SK-N-SH treated with all-trans-retinoic acid at 6 μM for 48 hours (cell line): ENCODE measurements around the gene GRB7.

Experiments used
- ATAC-seq: fragments of 200-7000 bp; cut with Tn5 transposase; 3 replicates; pipeline ENCODE4 v1.9.1; 2020; ENCODE audit warnings: mild to moderate bottlenecking, moderate library complexity
- ARNTL ChIP-seq: fragments of 450-650 bp; formaldehyde crosslinking; IDR thresholded peaks from 2 replicates; pipeline ENCODE4 v1.5.0; 2020; ENCODE audit warnings: low read depth, mild to moderate bottlenecking, moderate library complexity, borderline replicate concordance
- BACH2 ChIP-seq: fragments of 250-450 bp; sonication (Bioruptor Pico); IDR thresholded peaks from 2 replicates; pipeline ENCODE4 v1.9.0; 2021; ENCODE audit warnings: mild to moderate bottlenecking, borderline replicate concordance
- CREB5 ChIP-seq: fragments of 250-450 bp; sonication (Bioruptor Pico); IDR thresholded peaks from 2 replicates; pipeline ENCODE4 v1.5.1; 2020; ENCODE audit warnings: low read depth, mild to moderate bottlenecking, moderate library complexity
- CSDC2 ChIP-seq: fragments of 250-450 bp; sonication (Bioruptor Pico); IDR thresholded peaks from 2 replicates; pipeline ENCODE4 v1.5.0; 2020; ENCODE audit warnings: mild to moderate bottlenecking, moderate library complexity
- ESRRG ChIP-seq: fragments of 250-450 bp; sonication (Bioruptor Pico); IDR thresholded peaks from 2 replicates; pipeline ENCODE4 v1.6.1; 2021; ENCODE audit warnings: mild to moderate bottlenecking
- ISL1 ChIP-seq: fragments of 250-450 bp; sonication (Bioruptor Pico); IDR thresholded peaks from 2 replicates; pipeline ENCODE4 v2.1.2; 2022; ENCODE audit warnings: mild to moderate bottlenecking, moderate library complexity
- OSR1 ChIP-seq: fragments of 250-450 bp; sonication (Bioruptor Pico); IDR thresholded peaks from 2 replicates; pipeline ENCODE4 v1.8.0; 2022; ENCODE audit warnings: moderate library complexity, mild to moderate bottlenecking, inconsistent platforms
- PPARA ChIP-seq: fragments of 250-450 bp; sonication (Bioruptor Pico); IDR thresholded peaks from 2 replicates; pipeline ENCODE4 v1.5.0; 2020; ENCODE audit warnings: mild to moderate bottlenecking, borderline replicate concordance
- RARB ChIP-seq: fragments of 250-450 bp; sonication (Bioruptor Pico); IDR thresholded peaks from 2 replicates; pipeline ENCODE4 v1.8.0; 2021; ENCODE audit warnings: mild to moderate bottlenecking, moderate library complexity
- SNAI2 ChIP-seq: fragments of 250-450 bp; sonication (Bioruptor Pico); IDR thresholded peaks from 2 replicates; pipeline ENCODE4 v1.5.0; 2020; ENCODE audit warnings: mild to moderate bottlenecking, moderate library complexity
- TCF4 ChIP-seq: fragments of 250-450 bp; sonication (Bioruptor Pico); IDR thresholded peaks from 2 replicates; pipeline ENCODE4 v1.8.0; 2021; ENCODE audit warnings: mild to moderate bottlenecking, moderate library complexity, borderline replicate concordance
- TOX ChIP-seq: fragments of 250-450 bp; sonication (Bioruptor Pico); IDR thresholded peaks from 2 replicates; pipeline ENCODE4 v1.8.0; 2021; ENCODE audit warnings: mild to moderate bottlenecking, moderate library complexity, borderline replicate concordance
- TSHZ2 ChIP-seq: fragments of 250-450 bp; sonication (Bioruptor Pico); IDR thresholded peaks from 2 replicates; pipeline ENCODE4 v1.5.0; 2020; ENCODE audit warnings: mild to moderate bottlenecking, moderate library complexity
- ZC3H10 ChIP-seq: fragments of 250-450 bp; sonication (Bioruptor Pico); IDR thresholded peaks from 2 replicates; pipeline ENCODE4 v1.5.1; 2021; ENCODE audit warnings: mild to moderate bottlenecking, moderate library complexity
- ZFP3 ChIP-seq: fragments of 250-450 bp; sonication (Bioruptor Pico); IDR thresholded peaks from 2 replicates; pipeline ENCODE4 v1.5.0; 2020; ENCODE audit warnings: mild to moderate bottlenecking, moderate library complexity
- ZFP30 ChIP-seq: fragments of 450-650 bp; formaldehyde crosslinking; IDR thresholded peaks from 2 replicates; pipeline ENCODE4 v1.5.0; 2022; ENCODE audit warnings: mild to moderate bottlenecking, moderate library complexity
- ZNF565 ChIP-seq: fragments of 450-650 bp; formaldehyde crosslinking; conservative IDR thresholded peaks from 2 replicates; pipeline ENCODE4 v1.5.0; 2020; ENCODE audit warnings: low read depth, mild to moderate bottlenecking, moderate library complexity
- ZNF70 ChIP-seq: fragments of 450-650 bp; formaldehyde crosslinking; IDR thresholded peaks from 2 replicates; pipeline ENCODE4 v1.5.0; 2020; ENCODE audit warnings: mild to moderate bottlenecking, moderate library complexity
- ZNF8 ChIP-seq: fragments of 450-650 bp; formaldehyde crosslinking; IDR thresholded peaks from 2 replicates; pipeline ENCODE4 v1.5.0; 2020; ENCODE audit warnings: mild to moderate bottlenecking, moderate library complexity
- TF ChIP-seq, protein P1 (sequence below): fragments of 250-450 bp; sonication (Bioruptor Pico); IDR thresholded peaks from 2 replicates; pipeline ENCODE4 v1.5.1; 2021; ENCODE audit warnings: mild to moderate bottlenecking, moderate library complexity
- TF ChIP-seq, protein P2 (sequence below): fragments of 250-450 bp; sonication (Bioruptor Pico); IDR thresholded peaks from 2 replicates; pipeline ENCODE4 v1.8.0; 2021; ENCODE audit warnings: low read depth, mild to moderate bottlenecking, moderate library complexity, borderline replicate concordance
- TF ChIP-seq, protein P3 (sequence below): fragments of 250-450 bp; sonication (Bioruptor Pico); IDR thresholded peaks from 2 replicates; pipeline ENCODE4 v1.8.0; 2020; ENCODE audit warnings: mild to moderate bottlenecking, moderate library complexity, borderline replicate concordance

The GRB7 gene

GRCh38 chr17:39765175-39765574, 27.4 kb downstream of the GRB7 start (continued):
- TF ChIP-seq, protein P1, sequence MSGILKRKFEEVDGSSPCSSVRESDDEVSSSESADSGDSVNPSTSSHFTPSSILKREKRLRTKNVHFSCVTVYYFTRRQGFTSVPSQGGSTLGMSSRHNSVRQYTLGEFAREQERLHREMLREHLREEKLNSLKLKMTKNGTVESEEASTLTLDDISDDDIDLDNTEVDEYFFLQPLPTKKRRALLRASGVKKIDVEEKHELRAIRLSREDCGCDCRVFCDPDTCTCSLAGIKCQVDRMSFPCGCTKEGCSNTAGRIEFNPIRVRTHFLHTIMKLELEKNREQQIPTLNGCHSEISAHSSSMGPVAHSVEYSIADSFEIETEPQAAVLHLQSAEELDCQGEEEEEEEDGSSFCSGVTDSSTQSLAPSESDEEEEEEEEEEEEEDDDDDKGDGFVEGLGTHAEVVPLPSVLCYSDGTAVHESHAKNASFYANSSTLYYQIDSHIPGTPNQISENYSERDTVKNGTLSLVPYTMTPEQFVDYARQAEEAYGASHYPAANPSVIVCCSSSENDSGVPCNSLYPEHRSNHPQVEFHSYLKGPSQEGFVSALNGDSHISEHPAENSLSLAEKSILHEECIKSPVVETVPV: no peak
- TF ChIP-seq ZNF70 (CRISPR knock-in tag): no peak
- no peak for TF ChIP-seq RARB (CRISPR knock-in tag)
- TF ChIP-seq TOX (CRISPR knock-in tag): no peak
- TF ChIP-seq ESRRG (CRISPR knock-in tag): no peak
- no peak for TF ChIP-seq PPARA (CRISPR knock-in tag)

- ATAC-seq: no peak
- no peak for TF ChIP-seq ZFP30 (CRISPR knock-in tag)
- TF ChIP-seq ISL1 (CRISPR knock-in tag): no peak
- no peak for TF ChIP-seq CSDC2 (CRISPR knock-in tag)
- no peak for TF ChIP-seq ZC3H10
Measured at GRCh38 chr17:39765766-39766165, 28.0 kb downstream of the GRB7 start.

- no peak for ATAC-seq
- TF ChIP-seq ZNF70 (CRISPR knock-in tag): no peak
- TF ChIP-seq ZFP3: no peak
- no peak for TF ChIP-seq TCF4 (CRISPR knock-in tag)
- TF ChIP-seq CREB5 (CRISPR knock-in tag): no peak
- no peak for TF ChIP-seq ARNTL (CRISPR knock-in tag)
- TF ChIP-seq RARB (CRISPR knock-in tag): no peak
- no peak for TF ChIP-seq SNAI2 (CRISPR knock-in tag)
- TF ChIP-seq ZNF8 (CRISPR knock-in tag): no peak
- TF ChIP-seq, protein P2, sequence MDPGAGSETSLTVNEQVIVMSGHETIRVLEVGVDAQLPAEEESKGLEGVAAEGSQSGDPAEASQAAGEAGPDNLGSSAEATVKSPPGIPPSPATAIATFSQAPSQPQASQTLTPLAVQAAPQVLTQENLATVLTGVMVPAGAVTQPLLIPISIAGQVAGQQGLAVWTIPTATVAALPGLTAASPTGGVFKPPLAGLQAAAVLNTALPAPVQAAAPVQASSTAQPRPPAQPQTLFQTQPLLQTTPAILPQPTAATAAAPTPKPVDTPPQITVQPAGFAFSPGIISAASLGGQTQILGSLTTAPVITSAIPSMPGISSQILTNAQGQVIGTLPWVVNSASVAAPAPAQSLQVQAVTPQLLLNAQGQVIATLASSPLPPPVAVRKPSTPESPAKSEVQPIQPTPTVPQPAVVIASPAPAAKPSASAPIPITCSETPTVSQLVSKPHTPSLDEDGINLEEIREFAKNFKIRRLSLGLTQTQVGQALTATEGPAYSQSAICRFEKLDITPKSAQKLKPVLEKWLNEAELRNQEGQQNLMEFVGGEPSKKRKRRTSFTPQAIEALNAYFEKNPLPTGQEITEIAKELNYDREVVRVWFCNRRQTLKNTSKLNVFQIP (CRISPR knock-in tag): no peak
- no peak for TF ChIP-seq ZFP30 (CRISPR knock-in tag)
- no peak for TF ChIP-seq TSHZ2
- no peak for TF ChIP-seq OSR1 (CRISPR knock-in tag)
- no peak for TF ChIP-seq PPARA (CRISPR knock-in tag)
Measured at GRCh38 chr17:39767147-39767546, 29.4 kb downstream of the GRB7 start.

DNA sequence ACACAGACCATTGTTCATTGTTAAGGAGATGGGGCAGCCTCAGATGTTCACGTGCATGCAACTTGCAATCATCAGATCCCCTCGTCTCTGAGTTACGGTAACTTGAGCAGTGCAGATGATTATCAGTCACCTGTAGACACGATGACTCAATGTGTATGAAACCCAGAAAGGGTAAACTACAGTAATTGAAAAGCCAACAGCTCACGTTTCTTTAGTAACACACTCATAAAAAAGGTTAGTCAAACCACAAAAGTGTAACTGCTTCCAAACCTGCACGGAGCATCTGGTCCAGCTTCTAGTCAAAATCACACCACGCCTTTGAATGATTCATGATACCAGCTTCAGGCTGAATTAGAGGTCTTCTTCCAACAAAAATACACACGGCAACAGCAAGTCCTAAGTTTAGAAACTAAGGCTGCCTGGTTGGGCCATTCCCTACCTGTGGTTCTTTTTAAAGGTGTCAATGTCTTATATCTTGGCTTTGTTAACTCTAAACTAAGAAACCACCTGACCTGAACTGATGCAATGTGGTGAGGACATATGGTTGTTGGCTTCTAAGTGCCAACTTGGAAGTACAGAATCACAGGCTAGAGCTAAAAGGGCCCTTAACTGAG, 32.3 kb downstream of the GRB7 start:
- no peak for ATAC-seq
- TF ChIP-seq, protein P3, sequence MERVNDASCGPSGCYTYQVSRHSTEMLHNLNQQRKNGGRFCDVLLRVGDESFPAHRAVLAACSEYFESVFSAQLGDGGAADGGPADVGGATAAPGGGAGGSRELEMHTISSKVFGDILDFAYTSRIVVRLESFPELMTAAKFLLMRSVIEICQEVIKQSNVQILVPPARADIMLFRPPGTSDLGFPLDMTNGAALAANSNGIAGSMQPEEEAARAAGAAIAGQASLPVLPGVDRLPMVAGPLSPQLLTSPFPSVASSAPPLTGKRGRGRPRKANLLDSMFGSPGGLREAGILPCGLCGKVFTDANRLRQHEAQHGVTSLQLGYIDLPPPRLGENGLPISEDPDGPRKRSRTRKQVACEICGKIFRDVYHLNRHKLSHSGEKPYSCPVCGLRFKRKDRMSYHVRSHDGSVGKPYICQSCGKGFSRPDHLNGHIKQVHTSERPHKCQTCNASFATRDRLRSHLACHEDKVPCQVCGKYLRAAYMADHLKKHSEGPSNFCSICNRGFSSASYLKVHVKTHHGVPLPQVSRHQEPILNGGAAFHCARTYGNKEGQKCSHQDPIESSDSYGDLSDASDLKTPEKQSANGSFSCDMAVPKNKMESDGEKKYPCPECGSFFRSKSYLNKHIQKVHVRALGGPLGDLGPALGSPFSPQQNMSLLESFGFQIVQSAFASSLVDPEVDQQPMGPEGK: no peak
- TF ChIP-seq ZNF8 (CRISPR knock-in tag) (no peak), RARB (CRISPR knock-in tag) (no peak), ARNTL (CRISPR knock-in tag) (no peak), ESRRG (CRISPR knock-in tag) (no peak), OSR1 (CRISPR knock-in tag) (no peak), ZNF70 (CRISPR knock-in tag) (no peak), TCF4 (CRISPR knock-in tag) (no peak), ZC3H10 (no peak), ZNF565 (no peak), CSDC2 (CRISPR knock-in tag) (no peak), ISL1 (CRISPR knock-in tag) (no peak), TOX (CRISPR knock-in tag) (no peak), BACH2 (no peak)
- TF ChIP-seq, protein P2 (CRISPR knock-in tag): no peak
